Glutamatergic neuron (in vitro differentiated cells): ENCODE data around the gene STX4. TPM values are rescaled to one million over a fixed set of nuclear protein-coding genes. Genes with fewer than 3 reads are reported as not detected.

Experiments
- DNase-seq: peaks from one replicate; pipeline ENCODE4 v3.0.0; 2022
- H3K27ac Mint-ChIP-seq: one replicate; pipeline ENCODE4 v1.8.0; 2020; ENCODE audit warnings: mild to moderate bottlenecking, mixed read lengths, inconsistent platforms; ENCODE audit not compliant: unreplicated experiment
- H3K27me3 Mint-ChIP-seq: one replicate; pipeline ENCODE4 v1.8.0; 2020; ENCODE audit warnings: mild to moderate bottlenecking, moderate library complexity, mixed read lengths, inconsistent platforms; ENCODE audit not compliant: unreplicated experiment
- H3K36me3 Mint-ChIP-seq: one replicate; pipeline ENCODE4 v1.8.0; 2020; ENCODE audit warnings: mild to moderate bottlenecking, mixed read lengths, inconsistent platforms; ENCODE audit not compliant: unreplicated experiment
- H3K4me1 Mint-ChIP-seq: one replicate; pipeline ENCODE4 v1.8.0; 2020; ENCODE audit warnings: mild to moderate bottlenecking, low read depth, mixed read lengths, inconsistent platforms; ENCODE audit not compliant: unreplicated experiment
- H3K4me3 Mint-ChIP-seq: one replicate; pipeline ENCODE4 v1.8.0; 2020; ENCODE audit warnings: mild to moderate bottlenecking, mixed read lengths, inconsistent platforms; ENCODE audit not compliant: unreplicated experiment
- H3K9me3 Mint-ChIP-seq: one replicate; pipeline ENCODE4 v1.8.0; 2020; ENCODE audit warnings: mild to moderate bottlenecking, moderate library complexity, mixed read lengths, inconsistent platforms; ENCODE audit not compliant: unreplicated experiment
- CTCF ChIP-seq: fragments of 200-600 bp; sonication (generic); IDR thresholded peaks from one replicate; pipeline ENCODE4 v1.5.0; 2021; ENCODE audit not compliant: partially characterized antibody, unreplicated experiment
- total RNA-seq: library from RNA; stranded (reverse); fragmentation: NEBNext Ultra II Directional; extraction: Animal tissue kit (Norgen Biotek cat#: 25700); gene quantifications from one replicate; pipeline ENCODE4 v1.2.1, GENCODE V29; 2021; ENCODE audit not compliant: unreplicated experiment

Gene STX4
- total RNA-seq, 1 donor from 2014 or later, result 23.4 TPM

GRCh38 chr16:31073142-31073969 lies 40.0 kb downstream of the STX4 start:
- H3K36me3 Mint-ChIP-seq, result no peaks in the 10 kb centered on the region
- TF ChIP-seq CTCF, result no peak
- H3K27ac Mint-ChIP-seq, result peak overlapping the region; percentile 99
- H3K4me1 Mint-ChIP-seq, result peaks cover 10% of the 10 kb centered on the region
- H3K27me3 Mint-ChIP-seq, result peaks cover 2% of the 10 kb centered on the region
- peak overlapping the region; percentile 98 for H3K4me3 Mint-ChIP-seq
- peaks cover 15% of the 10 kb centered on the region for H3K9me3 Mint-ChIP-seq
- peak; percentile 97 for DNase-seq

- H3K27me3 Mint-ChIP-seq, result peaks cover 2% of the 10 kb centered on the region
- H3K9me3 Mint-ChIP-seq, result peaks cover 16% of the 10 kb centered on the region
- peak; percentile 96 for DNase-seq
- H3K4me1 Mint-ChIP-seq, result peaks cover 10% of the 10 kb centered on the region
- H3K27ac Mint-ChIP-seq, result peak within 1 kb of the TSS; percentile 99
- no peak for TF ChIP-seq CTCF
- peak within 1 kb of the TSS; percentile 98 for H3K4me3 Mint-ChIP-seq
- H3K36me3 Mint-ChIP-seq, result no peaks in the 10 kb centered on the region
Observed at GRCh38 chr16:31073970-31074813, 40.8 kb downstream of the STX4 start, which contains the start of the genes ZNF646 and ZNF668. ZNF646 (plus strand) TSS chr16:31074422; CDS start chr16:31076325, 1,903 bp downstream. ZNF668 (minus strand) TSS chr16:31074240; CDS start chr16:31064459, 9,781 bp downstream.

- DNase-seq, result no peak
- Mint-ChIP-seq H3K36me3 (no peaks in the 10 kb centered on the region), H3K4me3 (peak overlapping the region; percentile 97), H3K9me3 (peaks cover 16% of the 10 kb centered on the region), H3K27ac (peak overlapping the region; percentile 97), H3K27me3 (peaks cover 2% of the 10 kb centered on the region), H3K4me1 (peaks cover 10% of the 10 kb centered on the region)
- TF ChIP-seq CTCF, result no peak
Observed at GRCh38 chr16:31074814-31075183, 41.4 kb downstream of the STX4 start.

- Mint-ChIP-seq H3K9me3 (peaks cover 17% of the 10 kb centered on the region), H3K36me3 (no peaks in the 10 kb centered on the region), H3K27me3 (peaks cover 2% of the 10 kb centered on the region), H3K4me3 (no peak overlapping the region), H3K27ac (peak overlapping the region; percentile 64), H3K4me1 (peaks cover 12% of the 10 kb centered on the region)
- DNase-seq, result no peak
- TF ChIP-seq CTCF, result no peak
Observed at GRCh38 chr16:31076319-31076718, 43.0 kb downstream of the STX4 start.
